GM23338 (cell line): Measurements from ENCODE around the gene LEFTY1. TPM values are rescaled to one million over a fixed set of nuclear protein-coding genes. Genes with fewer than 3 reads are reported as not detected.

Source experiments
- ATAC-seq: fragments of 200-7000 bp; cut with Tn5 transposase; 3 replicates; pipeline ENCODE4 v1.9.1; 2020
- DNase-seq: peaks from one replicate; pipeline ENCODE4 v3.0.0-alpha.2; 2015; ENCODE audit warnings: low spot score
- H2AFZ ChIP-seq: fragments of 200-600 bp; sonication (generic); 2 replicates; pipeline ENCODE4 v1.8.0; 2016; ENCODE audit warnings: antibody characterized with exemption, mild to moderate bottlenecking, moderate library complexity
- H3F3A ChIP-seq: fragments of 200-600 bp; sonication (generic); replicated peaks from 2 replicates; pipeline ENCODE4 v1.8.0; 2017; ENCODE audit warnings: antibody characterized with exemption, mixed run types, low read depth
- H3K27ac ChIP-seq: fragments of 200-600 bp; sonication (generic); 2 replicates; pipeline ENCODE4 v1.6.1; 2016; ENCODE audit warnings: low read depth
- H3K27me3 ChIP-seq: fragments of 200-600 bp; sonication (generic); 2 replicates; pipeline ENCODE4 v1.8.0; 2016; ENCODE audit warnings: mild to moderate bottlenecking, mixed run types, moderate library complexity; ENCODE audit not compliant: insufficient read depth
- H3K36me3 ChIP-seq: fragments of 200-600 bp; sonication (generic); 2 replicates; pipeline ENCODE4 v1.8.0; 2016; ENCODE audit warnings: mild to moderate bottlenecking; ENCODE audit not compliant: insufficient read depth
- H3K4me1 ChIP-seq: fragments of 200-600 bp; sonication (generic); 2 replicates; pipeline ENCODE4 v1.8.0; 2016; ENCODE audit warnings: mild to moderate bottlenecking, moderate library complexity; ENCODE audit not compliant: insufficient read depth
- H3K4me2 ChIP-seq: fragments of 200-600 bp; sonication (generic); 2 replicates; pipeline ENCODE4 v1.7.1; 2017; ENCODE audit warnings: mixed run types
- H3K4me3 ChIP-seq: fragments of 200-600 bp; sonication (generic); 2 replicates; pipeline ENCODE4 v1.6.1; 2016; ENCODE audit warnings: mixed run types
- H3K79me2 ChIP-seq: fragments of 200-600 bp; sonication (generic); replicated peaks from 2 replicates; pipeline ENCODE4 v1.8.0; 2017; ENCODE audit warnings: mild to moderate bottlenecking; ENCODE audit not compliant: insufficient read depth
- H3K9me2 ChIP-seq: fragments of 200-600 bp; sonication (generic); 2 replicates; pipeline ENCODE4 v1.8.0; 2017; ENCODE audit not compliant: insufficient read depth
- H4K20me1 ChIP-seq: fragments of 200-600 bp; sonication (generic); replicated peaks from 2 replicates; pipeline ENCODE4 v1.8.0; 2017; ENCODE audit warnings: mild to moderate bottlenecking; ENCODE audit not compliant: insufficient read depth
- H3K27ac Mint-ChIP-seq: 2 replicates; pipeline ENCODE4 v1.8.0; 2020; ENCODE audit warnings: inconsistent platforms, mild to moderate bottlenecking, moderate library complexity, mixed read lengths
- H3K27me3 Mint-ChIP-seq: 3 replicates; pipeline ENCODE4 v1.8.0; 2022; ENCODE audit warnings: low read depth, mild to moderate bottlenecking, moderate library complexity, mixed read lengths, inconsistent platforms; ENCODE audit not compliant: insufficient read depth, poor library complexity
- H3K36me3 Mint-ChIP-seq: 3 replicates; pipeline ENCODE4 v1.8.0; 2021; ENCODE audit warnings: low read depth, mild to moderate bottlenecking, inconsistent platforms, moderate library complexity, mixed read lengths
- H3K4me1 Mint-ChIP-seq: 3 replicates; pipeline ENCODE4 v1.8.0; 2020; ENCODE audit warnings: mild to moderate bottlenecking, inconsistent platforms, mixed read lengths
- H3K4me3 Mint-ChIP-seq: 3 replicates; pipeline ENCODE4 v1.8.0; 2021; ENCODE audit warnings: moderate library complexity, mild to moderate bottlenecking, inconsistent platforms, mixed read lengths
- H3K9me3 Mint-ChIP-seq: 3 replicates; pipeline ENCODE4 v1.8.0; 2020; ENCODE audit warnings: moderate library complexity, mild to moderate bottlenecking, inconsistent platforms, mixed read lengths
- CREB1 ChIP-seq: fragments of 250-450 bp; sonication (Bioruptor Pico); IDR thresholded peaks from 2 replicates; pipeline ENCODE4 v1.5.0; 2020; ENCODE audit warnings: low read depth, mild to moderate bottlenecking, moderate library complexity
- JUNB ChIP-seq: IDR thresholded peaks from one replicate; pipeline ENCODE4 v1.6.1; 2016; ENCODE audit warnings: antibody characterized with exemption; ENCODE audit not compliant: unreplicated experiment
- NANOG ChIP-seq: IDR thresholded peaks from 2 replicates; pipeline ENCODE4 v1.6.1; 2016; ENCODE audit warnings: antibody characterized with exemption, borderline replicate concordance
- POLR2AphosphoS5 ChIP-seq: IDR thresholded peaks from 2 replicates; pipeline ENCODE4 v1.6.1; 2016; ENCODE audit warnings: antibody characterized with exemption, low read depth
- REST ChIP-seq: IDR thresholded peaks from one replicate; pipeline ENCODE4 v1.6.1; 2018; ENCODE audit warnings: antibody characterized with exemption; ENCODE audit not compliant: unreplicated experiment
- ZNF114 ChIP-seq: fragments of 250-450 bp; sonication (Bioruptor Pico); IDR thresholded peaks from 2 replicates; pipeline ENCODE4 v1.5.0; 2020; ENCODE audit warnings: mild to moderate bottlenecking, moderate library complexity
- polyA plus RNA-seq: library from polyadenylated mRNA; unstranded; fragments of >200 nt; fragmentation: Nextera tagmentation; extraction: Ambion mirVana; gene quantifications from 2 replicates; pipeline ENCODE4 v1.2.1, GENCODE V29; 2016
- total RNA-seq: library from RNA; depleted of rRNA; stranded (reverse); fragments of >200 nt; shearing (Covaris generic); gene quantifications from 2 replicates; pipeline ENCODE4 v1.2.3, GENCODE V29; 2014
- TF ChIP-seq, protein P1 (sequence below), 2 experiments: fragments of 200-600 bp in 1 of 2; sonication (generic) in 1 of 2; conservative IDR thresholded peaks; 2 replicates each; pipeline versions ENCODE4 v1.5.1 to v1.6.1; 2016 to 2017; ENCODE audit warnings: antibody characterized with exemption in 2 of 2, low read depth in 2 of 2, mild to moderate bottlenecking in 2 of 2, moderate library complexity in 1 of 2
- TF ChIP-seq, protein P2 (sequence below): IDR thresholded peaks from 2 replicates; pipeline ENCODE4 v1.6.1; 2016; ENCODE audit warnings: antibody characterized with exemption

LEFTY1 gene
- total and polyA plus RNA-seq, 2 experiments from 2014 or later: 27.5 to 65.4 TPM

DNA sequence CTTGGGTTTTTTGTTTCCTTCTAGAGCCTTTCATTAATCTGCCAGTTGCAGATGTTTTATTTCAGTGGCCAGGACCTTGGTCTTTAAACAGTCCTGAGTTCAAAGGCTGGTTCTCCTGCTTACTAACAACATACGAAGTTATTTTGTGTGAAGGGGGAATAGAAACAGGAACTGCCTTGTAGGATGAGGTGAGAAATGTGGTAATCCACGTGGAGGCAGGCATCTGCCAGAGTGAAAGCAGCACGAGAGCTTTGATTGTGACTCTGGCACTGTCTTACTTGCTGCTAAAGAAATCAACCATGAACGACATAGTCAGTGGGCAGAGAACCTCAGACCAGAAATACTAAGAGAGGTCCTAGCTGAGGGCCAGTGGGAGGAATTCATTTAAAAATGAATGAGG, 37.1 kb downstream of the LEFTY1 start (continued):
- TF ChIP-seq REST (no peak), ZNF114 (CRISPR knock-in tag) (no peak), JUNB (no peak), NANOG (no peak), CREB1 (no peak), POLR2AphosphoS5 (no peak)
- TF ChIP-seq, protein P1, sequence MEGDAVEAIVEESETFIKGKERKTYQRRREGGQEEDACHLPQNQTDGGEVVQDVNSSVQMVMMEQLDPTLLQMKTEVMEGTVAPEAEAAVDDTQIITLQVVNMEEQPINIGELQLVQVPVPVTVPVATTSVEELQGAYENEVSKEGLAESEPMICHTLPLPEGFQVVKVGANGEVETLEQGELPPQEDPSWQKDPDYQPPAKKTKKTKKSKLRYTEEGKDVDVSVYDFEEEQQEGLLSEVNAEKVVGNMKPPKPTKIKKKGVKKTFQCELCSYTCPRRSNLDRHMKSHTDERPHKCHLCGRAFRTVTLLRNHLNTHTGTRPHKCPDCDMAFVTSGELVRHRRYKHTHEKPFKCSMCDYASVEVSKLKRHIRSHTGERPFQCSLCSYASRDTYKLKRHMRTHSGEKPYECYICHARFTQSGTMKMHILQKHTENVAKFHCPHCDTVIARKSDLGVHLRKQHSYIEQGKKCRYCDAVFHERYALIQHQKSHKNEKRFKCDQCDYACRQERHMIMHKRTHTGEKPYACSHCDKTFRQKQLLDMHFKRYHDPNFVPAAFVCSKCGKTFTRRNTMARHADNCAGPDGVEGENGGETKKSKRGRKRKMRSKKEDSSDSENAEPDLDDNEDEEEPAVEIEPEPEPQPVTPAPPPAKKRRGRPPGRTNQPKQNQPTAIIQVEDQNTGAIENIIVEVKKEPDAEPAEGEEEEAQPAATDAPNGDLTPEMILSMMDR (conservative IDR thresholded peaks at IDR 0.05; ENCODE audit: low read depth in 2 of 2): no peak
- TF ChIP-seq, protein P2, sequence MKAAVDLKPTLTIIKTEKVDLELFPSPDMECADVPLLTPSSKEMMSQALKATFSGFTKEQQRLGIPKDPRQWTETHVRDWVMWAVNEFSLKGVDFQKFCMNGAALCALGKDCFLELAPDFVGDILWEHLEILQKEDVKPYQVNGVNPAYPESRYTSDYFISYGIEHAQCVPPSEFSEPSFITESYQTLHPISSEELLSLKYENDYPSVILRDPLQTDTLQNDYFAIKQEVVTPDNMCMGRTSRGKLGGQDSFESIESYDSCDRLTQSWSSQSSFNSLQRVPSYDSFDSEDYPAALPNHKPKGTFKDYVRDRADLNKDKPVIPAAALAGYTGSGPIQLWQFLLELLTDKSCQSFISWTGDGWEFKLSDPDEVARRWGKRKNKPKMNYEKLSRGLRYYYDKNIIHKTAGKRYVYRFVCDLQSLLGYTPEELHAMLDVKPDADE: no peak

GRCh38 chr1:225850370-225850769, 38.6 kb downstream of the LEFTY1 start:
- H3K27ac ChIP-seq: no peak overlapping the region
- ATAC-seq: no peak
- Mint-ChIP-seq H3K27ac (no peak overlapping the region), H3K27me3 (peaks cover 15% of the 10 kb centered on the region), H3K4me3 (no peak overlapping the region; the same call in 2 of the 3 replicates), H3K36me3 (peaks cover 80% of the 10 kb centered on the region), H3K9me3 (peaks cover 19% of the 10 kb centered on the region), H3K4me1 (peaks cover 21% of the 10 kb centered on the region)
- H3F3A ChIP-seq: peaks cover 17% of the 10 kb centered on the region
- peaks cover 42% of the 10 kb centered on the region for H3K36me3 ChIP-seq
- peaks cover 3% of the 10 kb centered on the region for H3K4me1 ChIP-seq
- TF ChIP-seq NANOG (0 out of 2 replicates have a peak, but pooled peaks have one; percentile 23), CREB1 (no peak)
- peak; percentile 33 for DNase-seq
- no peak overlapping the region for H2AFZ ChIP-seq
- H4K20me1 ChIP-seq: no peaks in the 10 kb centered on the region; the same call in 1 of the 2 replicates
- H3K4me3 ChIP-seq: no peak overlapping the region
- no peaks in the 10 kb centered on the region for H3K9me2 ChIP-seq
- no peak overlapping the region for H3K4me2 ChIP-seq
- no peaks in the 10 kb centered on the region for H3K79me2 ChIP-seq
- no peaks in the 10 kb centered on the region for H3K27me3 ChIP-seq
